K562 (cell line): ENCODE data around the gene INHBC. TPM values are rescaled to one million over a fixed set of nuclear protein-coding genes. Genes with fewer than 3 reads are reported as not detected.

Experiments used
- BACH1 ChIP-seq: fragments of 200-800 bp; sonication (Bioruptor generic); IDR thresholded peaks from 2 replicates; pipeline ENCODE4 v1.6.1; 2016; ENCODE audit warnings: missing genetic modification characterization, missing compliant biosample characterization
- CBX1 ChIP-seq: sonication (generic); IDR thresholded peaks from 2 replicates; pipeline ENCODE4 v1.6.1; 2016; ENCODE audit warnings: antibody characterized with exemption, low read depth, mild to moderate bottlenecking
- CCAR2 ChIP-seq: fragments of 200-400 bp; formaldehyde crosslinking; IDR thresholded peaks from 2 replicates; pipeline ENCODE4 v1.6.1; 2017; ENCODE audit warnings: mild to moderate bottlenecking, low read depth, low read length
- CEBPG ChIP-seq, 3 experiments: fragments of 200-800 bp in 1 of 3; sonication (Bioruptor generic) in 1 of 3; sonication (generic) in 1 of 3; formaldehyde crosslinking in 1 of 3; IDR thresholded peaks in 2 of 3; conservative IDR thresholded peaks in 1 of 3; 2 replicates each; pipeline versions ENCODE4 v1.6.1 to v1.8.0; 2016 to 2022; ENCODE audit warnings: missing compliant biosample characterization in 2 of 3, missing genetic modification characterization in 2 of 3, mild to moderate bottlenecking in 1 of 3, missing genetic modification reagents in 1 of 3
- CREB1 ChIP-seq, 2 experiments: sonication (generic) in 1 of 2; formaldehyde crosslinking in 1 of 2; IDR thresholded peaks; 2 replicates each; pipeline versions ENCODE4 v1.6.1 to v1.8.0; 2012 to 2022; ENCODE audit warnings: inconsistent platforms in 1 of 2, mild to moderate bottlenecking in 1 of 2, missing genetic modification reagents in 1 of 2, moderate library complexity in 1 of 2
- DACH1 ChIP-seq: fragments of 450-650 bp; IDR thresholded peaks from 2 replicates; pipeline ENCODE4 v1.6.1; 2018; ENCODE audit not compliant: partially characterized antibody
- EZH2 ChIP-seq: IDR thresholded peaks from 2 replicates; pipeline ENCODE4 v1.6.1; 2012; ENCODE audit warnings: low read depth, mild to moderate bottlenecking, inconsistent platforms, low read length, borderline replicate concordance
- FOXK2 ChIP-seq, 2 experiments: fragments of 450-650 bp; IDR thresholded peaks in 1 of 2; conservative IDR thresholded peaks in 1 of 2; 2 replicates each; pipeline ENCODE4 v1.6.1; 2016; ENCODE audit warnings: low read depth in 2 of 2, mild to moderate bottlenecking in 1 of 2
- HIVEP1 ChIP-seq: fragments of 250-450 bp; sonication (Bioruptor Pico); IDR thresholded peaks from 2 replicates; pipeline ENCODE4 v1.4.0; 2020; ENCODE audit warnings: mild to moderate bottlenecking
- IFI16 ChIP-seq: fragments of 250-450 bp; sonication (Bioruptor Pico); IDR thresholded peaks from 2 replicates; pipeline ENCODE4 v2.1.2; 2022; ENCODE audit warnings: mild to moderate bottlenecking, inconsistent platforms
- KLF13 ChIP-seq: fragments of 450-650 bp; IDR thresholded peaks from 2 replicates; pipeline ENCODE4 v1.6.1; 2016; ENCODE audit warnings: missing genetic modification characterization, low read depth, mild to moderate bottlenecking, missing compliant biosample characterization, moderate library complexity, borderline replicate concordance
- MECOM ChIP-seq: fragments of 250-450 bp; sonication (Bioruptor Pico); IDR thresholded peaks from 2 replicates; pipeline ENCODE4 v1.8.0; 2022; ENCODE audit warnings: inconsistent platforms
- NFYB ChIP-seq: IDR thresholded peaks from 2 replicates; pipeline ENCODE4 v1.6.1; 2011; ENCODE audit warnings: mild to moderate bottlenecking, moderate library complexity; ENCODE audit not compliant: insufficient read length; ENCODE audit errors: extremely low read depth
- SLC30A9 ChIP-seq: fragments of 250-450 bp; sonication (Bioruptor Pico); IDR thresholded peaks from 2 replicates; pipeline ENCODE4 v1.8.0; 2022; ENCODE audit warnings: mild to moderate bottlenecking, moderate library complexity
- SMAD4 ChIP-seq: fragments of 250-450 bp; sonication (Bioruptor Pico); conservative IDR thresholded peaks from 2 replicates; pipeline ENCODE4 v1.8.0; 2021; ENCODE audit warnings: inconsistent platforms, mild to moderate bottlenecking, moderate library complexity
- SRSF7 ChIP-seq: fragments of 200-400 bp; formaldehyde crosslinking; optimal IDR thresholded peaks from 2 replicates; pipeline ENCODE3; 2017; ENCODE audit warnings: mild to moderate bottlenecking, low read depth, low read length
- ZBED1 ChIP-seq: IDR thresholded peaks from 2 replicates; pipeline ENCODE4 v1.6.1; 2014
- ZC3H4 ChIP-seq: sonication (generic); formaldehyde crosslinking; IDR thresholded peaks from 2 replicates; pipeline ENCODE4 v1.9.0; 2021; ENCODE audit warnings: missing genetic modification reagents, borderline replicate concordance
- ZNF184 ChIP-seq: sonication (generic); formaldehyde crosslinking; IDR thresholded peaks from 2 replicates; pipeline ENCODE4 v1.5.0; 2020; ENCODE audit warnings: missing genetic modification reagents
- ZNF384 ChIP-seq: IDR thresholded peaks from 2 replicates; pipeline ENCODE4 v1.6.1; 2012; ENCODE audit warnings: low read depth, low read length, improper control_type of control experiment
- ZNF41 ChIP-seq: fragments of 250-450 bp; sonication (Bioruptor Pico); conservative IDR thresholded peaks from 2 replicates; pipeline ENCODE4 v1.4.0; 2020; ENCODE audit warnings: mild to moderate bottlenecking
- polyA plus RNA-seq, 8 experiments: library from polyadenylated mRNA; depleted of rRNA in 4 of 8; stranded (reverse) in 5 of 8; unstranded in 3 of 8; fragments of >200 nt; fragmentation: Nextera tagmentation in 2 of 8; fragmentation: Illumina TruSeq in 1 of 8; extraction: Ambion mirVana in 2 of 8; extraction: Trizol in 1 of 8; gene quantifications; 2 replicates each; pipeline versions ENCODE4 v1.2.1 to v1.2.3, GENCODE V29; 2011 to 2014; ENCODE audit warnings: inconsistent platforms in 1 of 8, missing spikeins in 1 of 8
- total RNA-seq, 7 experiments: library from RNA; depleted of rRNA in 6 of 7; stranded (reverse); fragments of >200 nt in 6 of 7; fragmentation: Illumina TruSeq in 2 of 7; extraction: Trizol in 2 of 7; gene quantifications; 2 replicates each; pipeline versions ENCODE4 v1.2.1 to v1.2.3, GENCODE V29; 2011 to 2021; ENCODE audit warnings: low replicate concordance in 1 of 7
- TF ChIP-seq, protein P1 (sequence below): fragments of 450-650 bp; formaldehyde crosslinking; IDR thresholded peaks from 2 replicates; pipeline ENCODE4 v1.4.0; 2020; ENCODE audit warnings: mild to moderate bottlenecking
- TF ChIP-seq, protein P2 (sequence below): fragments of 200-800 bp; sonication (Bioruptor generic); IDR thresholded peaks from 2 replicates; pipeline ENCODE4 v1.6.1; 2017; ENCODE audit warnings: missing genetic modification characterization, missing compliant biosample characterization
- TF ChIP-seq, protein P3 (sequence below): fragments of 250-450 bp; sonication (Bioruptor Pico); IDR thresholded peaks from 2 replicates; pipeline ENCODE4 v1.5.1; 2021; ENCODE audit warnings: mild to moderate bottlenecking

INHBC gene
- total and polyA plus RNA-seq, 9 of the 15 experiments (the other 6 are each of a cell fraction or from before 2014, with no cell fraction given), result 0.07 to 0.24 (median 0.15) TPM; not detected in 4

DNA sequence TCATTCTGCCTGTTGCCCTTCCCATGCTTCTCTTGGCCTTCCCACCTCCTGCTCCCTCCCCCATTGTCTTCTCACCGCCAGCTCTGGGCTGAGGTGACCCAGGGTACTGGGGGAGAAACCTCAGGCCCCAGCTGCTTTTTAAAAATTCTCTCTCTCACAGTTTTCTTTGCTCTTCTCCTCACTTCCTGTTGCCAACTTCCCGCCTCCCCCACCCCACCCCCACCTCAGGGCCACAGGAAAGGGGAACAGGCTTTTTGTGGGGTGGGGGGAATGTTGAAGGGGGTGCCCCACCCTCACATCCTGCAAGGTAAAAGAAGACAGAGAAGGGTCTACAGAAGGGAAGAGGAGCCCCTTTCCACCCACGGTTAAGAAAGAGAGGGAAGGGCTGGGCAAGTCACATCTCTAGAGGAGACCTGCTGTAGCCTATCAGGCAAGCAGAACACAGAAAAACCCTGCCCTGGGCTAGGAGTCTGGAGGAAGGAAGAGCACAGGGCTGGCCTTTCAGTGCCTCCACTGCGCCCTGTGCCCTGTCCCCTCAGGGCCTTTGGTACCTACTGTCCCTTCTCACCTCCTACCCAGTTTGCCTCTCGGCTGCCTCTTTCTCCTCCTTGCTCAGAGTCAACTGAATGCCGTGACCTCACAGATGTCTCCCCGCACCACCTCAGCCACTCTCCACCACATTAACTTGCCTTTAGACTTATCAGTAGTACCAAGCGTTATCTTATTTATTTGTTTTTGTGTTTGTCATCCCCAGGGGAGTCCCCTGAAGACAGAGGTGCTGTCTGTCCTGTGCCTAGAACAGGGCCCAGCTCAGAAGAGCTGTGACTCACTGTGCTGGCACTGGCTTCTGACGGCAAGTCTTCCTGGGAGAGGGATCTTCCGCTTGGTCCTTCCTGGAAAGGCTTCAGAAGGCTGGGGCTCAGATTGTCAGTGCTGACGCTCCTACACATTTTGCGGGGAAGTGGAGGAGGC is 43.4 kb downstream of the INHBC start (continued):
- TF ChIP-seq, protein P1, sequence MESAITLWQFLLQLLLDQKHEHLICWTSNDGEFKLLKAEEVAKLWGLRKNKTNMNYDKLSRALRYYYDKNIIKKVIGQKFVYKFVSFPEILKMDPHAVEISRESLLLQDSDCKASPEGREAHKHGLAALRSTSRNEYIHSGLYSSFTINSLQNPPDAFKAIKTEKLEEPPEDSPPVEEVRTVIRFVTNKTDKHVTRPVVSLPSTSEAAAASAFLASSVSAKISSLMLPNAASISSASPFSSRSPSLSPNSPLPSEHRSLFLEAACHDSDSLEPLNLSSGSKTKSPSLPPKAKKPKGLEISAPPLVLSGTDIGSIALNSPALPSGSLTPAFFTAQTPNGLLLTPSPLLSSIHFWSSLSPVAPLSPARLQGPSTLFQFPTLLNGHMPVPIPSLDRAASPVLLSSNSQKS (CRISPR knock-in tag), result no peak
- TF ChIP-seq, protein P2, sequence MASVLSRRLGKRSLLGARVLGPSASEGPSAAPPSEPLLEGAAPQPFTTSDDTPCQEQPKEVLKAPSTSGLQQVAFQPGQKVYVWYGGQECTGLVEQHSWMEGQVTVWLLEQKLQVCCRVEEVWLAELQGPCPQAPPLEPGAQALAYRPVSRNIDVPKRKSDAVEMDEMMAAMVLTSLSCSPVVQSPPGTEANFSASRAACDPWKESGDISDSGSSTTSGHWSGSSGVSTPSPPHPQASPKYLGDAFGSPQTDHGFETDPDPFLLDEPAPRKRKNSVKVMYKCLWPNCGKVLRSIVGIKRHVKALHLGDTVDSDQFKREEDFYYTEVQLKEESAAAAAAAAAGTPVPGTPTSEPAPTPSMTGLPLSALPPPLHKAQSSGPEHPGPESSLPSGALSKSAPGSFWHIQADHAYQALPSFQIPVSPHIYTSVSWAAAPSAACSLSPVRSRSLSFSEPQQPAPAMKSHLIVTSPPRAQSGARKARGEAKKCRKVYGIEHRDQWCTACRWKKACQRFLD (CRISPR knock-in tag), result peak; percentile 48; the same call in 1 of the 2 replicates
- TF ChIP-seq CEBPG (CRISPR knock-in tag; IDR thresholded peaks at IDR 0.05), result no peak
- no peak for TF ChIP-seq CEBPG (tag; conservative IDR thresholded peaks at IDR 0.05 in 1 of 2, IDR thresholded peaks at IDR 0.05 in 1 of 2)
- TF ChIP-seq SRSF7, result no peak
- TF ChIP-seq CBX1, result no peak
- TF ChIP-seq, protein P3, sequence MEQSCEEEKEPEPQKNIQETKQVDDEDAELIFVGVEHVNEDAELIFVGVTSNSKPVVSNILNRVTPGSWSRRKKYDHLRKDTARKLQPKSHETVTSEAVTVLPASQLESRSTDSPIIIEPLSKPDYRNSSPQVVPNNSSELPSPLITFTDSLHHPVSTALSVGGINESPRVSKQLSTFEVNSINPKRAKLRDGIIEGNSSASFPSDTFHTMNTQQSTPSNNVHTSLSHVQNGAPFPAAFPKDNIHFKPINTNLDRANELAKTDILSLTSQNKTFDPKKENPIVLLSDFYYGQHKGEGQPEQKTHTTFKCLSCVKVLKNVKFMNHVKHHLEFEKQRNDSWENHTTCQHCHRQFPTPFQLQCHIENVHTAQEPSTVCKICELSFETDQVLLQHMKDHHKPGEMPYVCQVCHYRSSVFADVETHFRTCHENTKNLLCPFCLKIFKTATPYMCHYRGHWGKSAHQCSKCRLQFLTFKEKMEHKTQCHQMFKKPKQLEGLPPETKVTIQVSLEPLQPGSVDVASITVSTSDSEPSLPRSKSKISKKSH (CRISPR knock-in tag), result no peak
- TF ChIP-seq SLC30A9 (CRISPR knock-in tag), result no peak
- TF ChIP-seq HIVEP1 (CRISPR knock-in tag), result no peak
- no peak for TF ChIP-seq ZC3H4 (CRISPR knock-in tag)
- no peak for TF ChIP-seq ZNF41 (CRISPR knock-in tag)
- TF ChIP-seq ZNF384, result no peak
- no peak for TF ChIP-seq IFI16 (CRISPR knock-in tag)
- no peak for TF ChIP-seq ZBED1
- no peak for TF ChIP-seq NFYB
- TF ChIP-seq CCAR2, result no peak
- TF ChIP-seq KLF13 (tag), result no peak
- TF ChIP-seq ZNF184 (CRISPR knock-in tag), result no peak
- TF ChIP-seq CREB1 (IDR thresholded peaks at IDR 0.05), result no peak
- TF ChIP-seq CREB1 (CRISPR knock-in tag; IDR thresholded peaks at IDR 0.05), result no peak
- TF ChIP-seq BACH1 (tag), result no peak
- TF ChIP-seq MECOM, result no peak
- TF ChIP-seq EZH2, result no peak
- peak; percentile 32; the same call in 1 of the 2 replicates for TF ChIP-seq SMAD4 (CRISPR knock-in tag)
- no peak for TF ChIP-seq FOXK2 (conservative IDR thresholded peaks at IDR 0.05 in 1 of 2, IDR thresholded peaks at IDR 0.05 in 1 of 2; ENCODE audit: low read depth in 2 of 2)
- no peak for TF ChIP-seq DACH1
